Measurements from ENCODE around the gene BCORL1.

The BCORL1 gene

GRCh38 chrX:130051176-130051845, 68.9 kb downstream of the BCORL1 start:
- TF ChIP-seq CTCF (IDR thresholded peaks at IDR 0.05; ENCODE audit: insufficient read depth, low read depth, low read length, missing control alignments) = no peak
- no peak for DNase-seq (ENCODE audit: low read depth)
- H3K4me3 ChIP-seq (ENCODE audit: low read depth, low read length) = no peak overlapping the region

GRCh38 chrX:130053236-130053635, 70.8 kb downstream of the BCORL1 start:
- TF ChIP-seq CTCF (IDR thresholded peaks at IDR 0.05; ENCODE audit: insufficient read depth, low read depth, low read length, missing control alignments) = no peak
- H3K4me3 ChIP-seq (ENCODE audit: low read depth, low read length) = no peak overlapping the region
- DNase-seq (ENCODE audit: low read depth) = no peak

- no peak for DNase-seq (ENCODE audit: low read depth)
- TF ChIP-seq CTCF (IDR thresholded peaks at IDR 0.05; ENCODE audit: insufficient read depth, low read depth, low read length, missing control alignments) = no peak
- no peak overlapping the region for H3K4me3 ChIP-seq (ENCODE audit: low read depth, low read length)
Measured at GRCh38 chrX:130055103-130055502, 72.7 kb downstream of the BCORL1 start.

- DNase-seq (ENCODE audit: low read depth) = no peak
- no peak for TF ChIP-seq CTCF (IDR thresholded peaks at IDR 0.05; ENCODE audit: insufficient read depth, low read depth, low read length, missing control alignments)
- H3K4me3 ChIP-seq (ENCODE audit: low read depth, low read length) = no peak overlapping the region
Measured at GRCh38 chrX:130055899-130056298, 73.5 kb downstream of the BCORL1 start.

GRCh38 chrX:130057209-130057608, 74.8 kb downstream of the BCORL1 start:
- DNase-seq (ENCODE audit: low read depth) = no peak
- no peak for TF ChIP-seq CTCF (IDR thresholded peaks at IDR 0.05; ENCODE audit: insufficient read depth, low read depth, low read length, missing control alignments)
- no peak overlapping the region for H3K4me3 ChIP-seq (ENCODE audit: low read depth, low read length)

- TF ChIP-seq CTCF (IDR thresholded peaks at IDR 0.05; ENCODE audit: insufficient read depth, low read depth, low read length, missing control alignments) = no peak
- DNase-seq (ENCODE audit: low read depth) = no peak
- H3K4me3 ChIP-seq (ENCODE audit: low read depth, low read length) = no peak overlapping the region
Measured at GRCh38 chrX:130058652-130059051, 76.2 kb downstream of the BCORL1 start.

Measured in GM12865 (cell line).